DND-41 (cell line): Measurements from ENCODE around the gene GIPC3.

Experiments
- ATAC-seq: fragments of 200-7000 bp; cut with Tn5 transposase; 3 replicates; pipeline ENCODE4 v1.9.1; 2021; ENCODE audit warnings: low read depth; ENCODE audit not compliant: insufficient read depth
- DNase-seq: peaks from one replicate; pipeline ENCODE4 v3.0.0-alpha.2; 2020
- H2AFZ ChIP-seq: 2 replicates; pipeline ENCODE4 v1.6.0; 2012; ENCODE audit warnings: low read depth, low read length
- H3K27ac ChIP-seq: 2 replicates; pipeline ENCODE4 v1.5.1; 2012; ENCODE audit warnings: low read length, inconsistent platforms
- H3K27me3 ChIP-seq: fragments of 200-600 bp; sonication (generic); 2 replicates; pipeline ENCODE4 v1.6.0; 2012; ENCODE audit warnings: low read length, mild to moderate bottlenecking, inconsistent platforms; ENCODE audit not compliant: insufficient read depth, poor library complexity
- H3K36me3 ChIP-seq: 2 replicates; pipeline ENCODE4 v1.5.1; 2012; ENCODE audit warnings: low read length, inconsistent platforms; ENCODE audit not compliant: insufficient read depth
- H3K4me1 ChIP-seq: 2 replicates; pipeline ENCODE4 v1.5.1; 2012; ENCODE audit warnings: mild to moderate bottlenecking, low read length; ENCODE audit not compliant: insufficient read depth
- H3K4me2 ChIP-seq: 2 replicates; pipeline ENCODE4 v1.6.0; 2012; ENCODE audit warnings: mild to moderate bottlenecking, moderate library complexity, low read length, inconsistent platforms; ENCODE audit not compliant: insufficient read depth
- H3K4me3 ChIP-seq, 2 experiments: fragments of 200-600 bp in 1 of 2; shearing (Covaris generic) in 1 of 2; 2 replicates each; pipeline ENCODE4 v1.5.1; 2012 to 2016; ENCODE audit warnings: inconsistent platforms in 2 of 2, low read length in 2 of 2, mild to moderate bottlenecking in 2 of 2, low read depth in 1 of 2, moderate library complexity in 1 of 2
- H3K79me2 ChIP-seq: 2 replicates; pipeline ENCODE4 v1.6.0; 2012; ENCODE audit warnings: low read length, inconsistent platforms; ENCODE audit not compliant: insufficient read depth
- H3K9ac ChIP-seq: 2 replicates; pipeline ENCODE4 v1.6.0; 2012; ENCODE audit warnings: low read depth, mild to moderate bottlenecking, inconsistent platforms, low read length, moderate library complexity
- H3K9me3 ChIP-seq: 2 replicates; pipeline ENCODE4 v1.5.1; 2012; ENCODE audit warnings: low read length, moderate library complexity, mild to moderate bottlenecking, inconsistent platforms; ENCODE audit not compliant: insufficient read depth, severe bottlenecking
- H4K20me1 ChIP-seq: 2 replicates; pipeline ENCODE4 v1.6.0; 2012; ENCODE audit warnings: low read length; ENCODE audit not compliant: insufficient read depth
- EZH2 ChIP-seq: IDR thresholded peaks from 3 replicates; pipeline ENCODE4 v1.6.1; 2012; ENCODE audit warnings: borderline replicate concordance, low read depth, mild to moderate bottlenecking, moderate library complexity, low read length, inconsistent platforms; ENCODE audit not compliant: severe bottlenecking
- TF ChIP-seq, protein P1 (sequence below): IDR thresholded peaks from 2 replicates; pipeline ENCODE4 v1.5.1; 2012; ENCODE audit warnings: borderline replicate concordance, low read length, moderate library complexity, mild to moderate bottlenecking; ENCODE audit not compliant: poor library complexity, severe bottlenecking; ENCODE audit errors: extremely low read depth

The GIPC3 gene

DNA sequence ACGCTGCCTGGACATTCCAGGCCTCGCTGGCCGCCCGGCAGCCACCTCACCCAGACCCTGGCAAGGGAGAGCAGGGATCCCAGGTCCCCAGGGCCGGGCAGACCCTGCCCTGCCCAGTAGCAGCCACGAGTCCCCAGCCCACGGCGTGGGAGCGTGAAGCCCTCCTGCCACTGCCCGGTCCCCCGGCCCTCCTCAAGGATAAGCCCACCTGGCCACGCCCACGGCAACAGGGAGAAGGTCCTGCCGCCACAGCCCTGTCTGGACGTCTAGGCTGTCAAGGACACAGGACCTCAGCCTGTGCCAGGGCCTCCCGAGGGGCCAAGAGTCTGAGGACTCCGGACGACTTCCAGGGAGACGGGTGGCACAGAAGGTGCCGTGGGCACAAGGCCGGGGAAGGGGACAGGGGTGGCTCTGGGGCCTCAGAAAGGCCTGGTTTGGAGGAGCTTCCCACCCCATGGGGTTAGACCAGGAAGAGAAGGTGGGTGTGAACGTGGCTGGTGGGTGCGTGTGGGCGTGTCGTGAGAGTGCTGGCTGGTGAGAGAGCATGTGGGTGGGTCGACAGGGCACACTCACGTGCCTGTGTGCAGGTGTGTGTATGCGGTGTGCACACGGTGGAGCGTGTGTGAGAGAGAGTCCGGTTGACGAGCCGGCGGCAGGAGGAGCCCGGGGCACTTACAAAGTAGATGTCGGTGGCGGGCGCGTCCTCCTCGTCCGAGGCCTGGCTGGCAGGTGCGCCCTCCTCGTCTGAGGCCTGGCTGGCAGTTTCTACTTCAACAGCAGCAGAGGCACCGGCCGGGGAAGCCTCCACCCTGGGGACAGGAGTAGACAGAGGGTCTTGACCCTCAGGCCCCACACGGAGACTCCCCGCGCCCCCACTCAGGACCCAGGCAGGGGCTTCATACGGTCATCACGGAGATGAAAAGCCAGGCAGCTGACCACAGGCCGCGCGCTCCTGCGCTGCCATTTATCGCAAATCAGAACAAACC, 53.2 kb downstream of the GIPC3 start:
- H3K4me3 ChIP-seq, result no peak overlapping the region
- no peak for ATAC-seq
- no peak overlapping the region for H3K4me2 ChIP-seq
- DNase-seq, result no peak
- no peaks in the 10 kb centered on the region for H3K79me2 ChIP-seq
- H3K9me3 ChIP-seq, result no peaks in the 10 kb centered on the region
- peaks cover 3% of the 10 kb centered on the region; the same call in 1 of the 2 replicates for H4K20me1 ChIP-seq
- TF ChIP-seq, protein P1, sequence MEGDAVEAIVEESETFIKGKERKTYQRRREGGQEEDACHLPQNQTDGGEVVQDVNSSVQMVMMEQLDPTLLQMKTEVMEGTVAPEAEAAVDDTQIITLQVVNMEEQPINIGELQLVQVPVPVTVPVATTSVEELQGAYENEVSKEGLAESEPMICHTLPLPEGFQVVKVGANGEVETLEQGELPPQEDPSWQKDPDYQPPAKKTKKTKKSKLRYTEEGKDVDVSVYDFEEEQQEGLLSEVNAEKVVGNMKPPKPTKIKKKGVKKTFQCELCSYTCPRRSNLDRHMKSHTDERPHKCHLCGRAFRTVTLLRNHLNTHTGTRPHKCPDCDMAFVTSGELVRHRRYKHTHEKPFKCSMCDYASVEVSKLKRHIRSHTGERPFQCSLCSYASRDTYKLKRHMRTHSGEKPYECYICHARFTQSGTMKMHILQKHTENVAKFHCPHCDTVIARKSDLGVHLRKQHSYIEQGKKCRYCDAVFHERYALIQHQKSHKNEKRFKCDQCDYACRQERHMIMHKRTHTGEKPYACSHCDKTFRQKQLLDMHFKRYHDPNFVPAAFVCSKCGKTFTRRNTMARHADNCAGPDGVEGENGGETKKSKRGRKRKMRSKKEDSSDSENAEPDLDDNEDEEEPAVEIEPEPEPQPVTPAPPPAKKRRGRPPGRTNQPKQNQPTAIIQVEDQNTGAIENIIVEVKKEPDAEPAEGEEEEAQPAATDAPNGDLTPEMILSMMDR, result no peak
- TF ChIP-seq EZH2, result no peak
- H3K4me1 ChIP-seq, result no peaks in the 10 kb centered on the region
- H3K36me3 ChIP-seq, result peaks cover 41% of the 10 kb centered on the region
- no peak overlapping the region for H2AFZ ChIP-seq
- H3K27ac ChIP-seq, result no peak overlapping the region
- H3K27me3 ChIP-seq, result no peaks in the 10 kb centered on the region
- H3K9ac ChIP-seq, result no peak overlapping the region

DNA sequence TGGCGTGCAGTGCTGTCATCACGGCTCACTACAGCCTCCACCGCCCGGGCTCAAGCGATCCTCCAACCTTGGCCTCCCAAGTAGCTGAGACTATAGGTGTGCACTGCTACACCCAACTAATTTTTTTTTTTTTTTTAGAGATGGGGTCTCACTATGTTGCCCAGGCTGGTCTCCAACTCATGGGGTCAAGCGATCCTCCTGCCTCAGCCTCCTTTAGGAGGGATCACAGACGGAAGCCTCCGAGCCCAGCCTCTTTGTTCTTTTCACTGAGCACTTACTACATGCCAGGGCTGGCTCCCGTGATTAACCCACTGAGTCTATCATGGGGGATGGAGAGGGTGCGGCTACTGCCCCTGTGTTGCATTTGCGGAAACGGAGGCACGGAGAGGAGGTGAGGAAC, 54.2 kb downstream of the GIPC3 start:
- Histone ChIP-seq H3K9ac (no peak overlapping the region), H3K36me3 (peaks cover 41% of the 10 kb centered on the region), H3K4me3 (no peak overlapping the region), H3K79me2 (no peaks in the 10 kb centered on the region), H3K4me1 (no peaks in the 10 kb centered on the region), H4K20me1 (peaks cover under 1% of the 10 kb centered on the region; the same call in 1 of the 2 replicates), H3K27me3 (no peaks in the 10 kb centered on the region), H3K4me2 (no peak overlapping the region), H3K9me3 (no peaks in the 10 kb centered on the region), H2AFZ (no peak overlapping the region), H3K27ac (no peak overlapping the region)
- no peak for DNase-seq
- TF ChIP-seq, protein P1, result no peak
- TF ChIP-seq EZH2, result no peak
- ATAC-seq, result no peak

DNA sequence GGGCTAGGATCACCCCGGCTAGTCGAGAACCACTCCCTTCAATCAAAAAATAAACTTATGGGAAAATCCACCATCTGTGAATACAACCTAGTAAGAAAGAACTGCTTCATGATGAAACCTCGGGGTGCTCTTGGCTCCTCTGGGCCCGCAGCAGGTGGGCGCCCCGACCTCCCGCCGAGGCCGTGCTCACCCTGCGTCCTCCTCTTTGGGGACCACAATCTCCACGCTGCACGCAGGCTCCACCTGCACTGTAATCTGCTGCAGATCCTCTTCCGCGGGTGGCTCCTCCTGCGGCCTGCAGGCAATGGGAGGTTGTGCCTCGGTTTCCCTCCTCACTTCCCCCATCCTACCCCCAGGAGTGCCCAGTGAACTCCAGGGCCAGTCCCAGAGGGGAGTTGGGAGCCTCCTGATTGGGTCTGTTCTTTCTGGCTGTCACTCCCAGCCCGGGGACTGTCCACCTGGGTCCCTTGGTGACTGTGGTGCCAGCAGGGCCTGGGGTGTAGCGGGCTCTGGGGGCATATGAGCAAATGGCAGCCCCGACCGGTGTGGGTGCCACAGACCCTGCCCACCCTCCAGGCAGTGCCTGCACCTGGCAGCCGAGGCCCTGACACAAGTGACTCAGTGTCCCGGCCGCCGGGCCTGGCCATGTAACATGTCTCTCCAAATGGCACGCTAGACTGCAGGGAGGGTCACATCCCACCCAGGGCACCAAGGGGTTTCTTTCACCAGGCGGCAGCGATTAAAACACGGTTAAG, 56.4 kb downstream of the GIPC3 start:
- Histone ChIP-seq H3K4me2 (no peak overlapping the region), H3K9ac (no peak overlapping the region), H3K79me2 (no peaks in the 10 kb centered on the region), H3K4me3 (no peak overlapping the region), H3K27me3 (no peaks in the 10 kb centered on the region), H3K9me3 (no peaks in the 10 kb centered on the region), H3K36me3 (peaks cover 42% of the 10 kb centered on the region), H2AFZ (no peak overlapping the region), H3K27ac (no peak overlapping the region), H4K20me1 (no peaks in the 10 kb centered on the region; the same call in 1 of the 2 replicates), H3K4me1 (no peaks in the 10 kb centered on the region)
- TF ChIP-seq, protein P1, result no peak
- TF ChIP-seq EZH2, result no peak
- ATAC-seq (no peak), DNase-seq (no peak)
